IPS DF 19.7 (cell line): ENCODE results near the gene NOX1.

Experiments used
- DNase-seq: peaks from one replicate; pipeline ENCODE4 v3.0.0-alpha.2; 2013; ENCODE audit warnings: low read depth, low spot score

The NOX1 gene

GRCh38 chrX:100874325-100874724 is at the start of gene NOX1:
NOX1 (minus strand) TSS chrX:100874359; CDS start chrX:100874139, 220 bp downstream.
- no peak for DNase-seq

DNA sequence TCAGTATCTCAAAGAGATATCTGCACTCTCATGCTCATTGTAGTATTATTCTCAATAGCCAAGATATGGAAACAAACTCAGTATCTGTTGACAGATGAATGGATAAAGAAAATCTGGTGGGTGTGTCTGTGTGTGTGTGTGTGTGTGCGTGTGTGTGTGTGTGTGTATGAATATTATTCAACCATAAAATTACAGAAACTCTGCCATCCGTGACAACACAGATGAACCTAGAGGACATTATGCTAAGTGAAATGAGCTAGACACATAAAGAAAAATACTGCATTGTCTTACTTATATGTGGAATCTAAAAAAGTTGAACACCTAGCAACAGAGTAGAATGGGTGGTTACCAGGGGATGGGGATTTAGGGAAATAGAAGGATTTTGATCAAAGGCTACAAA is 41.4 kb upstream of the NOX1 start:
- no peak for DNase-seq

DNA sequence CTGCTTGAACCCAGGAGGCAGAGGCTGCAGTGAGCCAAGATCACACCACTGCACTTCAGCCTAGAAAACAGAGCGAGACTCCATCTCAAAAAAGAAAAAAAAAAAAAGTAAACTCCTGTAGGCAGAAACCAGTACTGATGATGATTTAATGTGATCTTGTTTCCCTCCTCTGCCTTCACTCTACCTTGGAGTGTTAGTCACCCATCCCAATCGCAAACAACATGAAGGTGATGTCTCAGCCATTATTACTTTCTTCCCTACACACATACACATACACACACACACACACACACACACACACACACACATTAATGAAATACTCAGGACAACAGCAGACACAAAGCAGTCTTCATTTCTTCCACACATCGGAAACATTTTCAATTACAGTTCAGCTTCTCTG is 39.0 kb upstream of the NOX1 start:
- DNase-seq, result no peak

- DNase-seq, result no peak
These were observed 37.6 kb upstream of the NOX1 start for GRCh38 chrX:100911731-100912130.

GRCh38 chrX:100905620-100906019 is 31.5 kb upstream of the NOX1 start:
- no peak for DNase-seq

DNA sequence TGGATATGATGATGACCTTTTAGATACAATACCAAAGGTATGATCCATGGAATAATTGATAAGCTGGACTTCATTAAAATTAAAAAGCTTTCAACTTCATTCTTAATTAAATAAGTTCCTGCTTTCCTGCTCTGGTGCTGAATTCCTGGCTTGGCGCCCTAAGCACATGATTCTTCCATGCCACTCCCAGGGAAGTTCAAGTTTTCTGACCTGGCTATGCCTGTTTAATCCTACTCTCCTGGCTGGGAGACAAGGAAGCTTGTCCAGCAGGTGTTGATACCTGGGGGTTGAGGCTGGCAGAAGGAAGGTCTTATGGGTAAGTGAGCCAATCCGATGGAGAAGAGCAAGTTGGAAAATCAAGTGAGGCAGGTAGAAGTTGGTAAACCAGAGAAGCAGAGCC is 30.3 kb upstream of the NOX1 start:
- no peak for DNase-seq

GRCh38 chrX:100895365-100896075 is 21.4 kb upstream of the NOX1 start:
- DNase-seq, result peak; percentile 15

GRCh38 chrX:100883654-100884053 is 9.5 kb upstream of the NOX1 start:
- no peak for DNase-seq

GRCh38 chrX:100880368-100880767 is 6.2 kb upstream of the NOX1 start:
- DNase-seq, result no peak

DNA sequence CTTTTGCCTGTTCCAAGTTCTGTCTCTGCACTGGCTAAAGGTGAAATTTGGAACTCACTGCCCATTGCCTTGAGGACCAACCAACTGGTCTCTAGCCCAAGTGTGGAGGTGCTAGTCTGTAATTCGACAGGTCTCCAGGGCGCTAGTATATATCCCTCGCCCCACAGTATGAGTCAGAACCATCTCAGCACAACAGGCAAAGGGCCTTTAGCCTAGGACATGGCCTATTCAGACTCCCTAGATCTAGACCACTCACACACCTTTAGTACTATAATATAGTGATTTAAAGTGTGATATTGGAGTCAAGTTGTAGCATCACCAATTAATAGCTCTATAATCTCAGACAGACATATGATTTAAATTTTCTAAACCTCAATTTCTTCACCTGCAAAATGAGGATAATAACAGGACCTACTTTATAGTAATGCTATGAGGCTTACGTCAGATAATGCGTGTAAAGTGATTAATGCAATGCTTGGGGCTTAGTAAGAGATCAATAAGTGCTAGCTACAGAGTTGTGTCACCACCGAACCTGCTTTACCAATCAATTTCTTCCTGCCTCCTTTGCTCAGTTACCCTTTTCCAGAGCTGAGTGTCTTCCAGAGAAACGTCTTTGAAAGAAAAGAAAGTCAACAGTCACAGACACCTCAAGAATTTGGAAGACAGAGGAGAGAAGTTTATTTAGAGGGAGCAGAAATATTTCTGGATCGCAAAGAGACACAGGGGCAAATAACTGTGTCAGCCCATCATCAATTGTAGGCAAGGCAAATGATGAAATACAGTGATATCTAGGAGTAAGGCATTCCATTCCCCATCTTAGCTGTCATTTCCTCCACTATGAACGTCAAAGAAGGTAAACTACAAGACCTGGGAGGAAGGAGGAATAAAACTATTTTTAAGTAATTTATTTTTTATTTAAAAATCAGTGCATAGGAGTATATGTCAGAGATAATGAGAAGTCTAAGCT is 2.3 kb downstream of the NOX1 start:
- no peak for DNase-seq

DNA sequence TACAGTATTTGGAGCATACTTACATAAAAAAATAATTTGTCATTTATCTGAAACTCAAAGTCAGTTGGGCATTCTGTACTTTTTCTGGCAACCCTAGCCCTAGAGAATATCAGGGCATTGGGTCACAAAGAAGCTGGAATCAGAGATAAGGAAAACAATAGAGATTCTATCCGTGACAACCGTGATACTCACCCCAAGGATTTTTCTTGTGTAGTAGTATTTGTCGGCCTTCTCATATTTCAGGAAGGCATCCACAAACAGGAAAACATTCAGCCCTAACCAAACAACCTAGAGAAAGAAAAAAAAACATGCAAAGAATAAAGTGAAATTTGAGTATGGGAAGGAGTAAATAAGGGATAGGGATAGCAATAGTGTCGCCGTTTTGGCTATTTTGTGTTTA is 3.6 kb downstream of the NOX1 start:
- DNase-seq, result no peak

DNA sequence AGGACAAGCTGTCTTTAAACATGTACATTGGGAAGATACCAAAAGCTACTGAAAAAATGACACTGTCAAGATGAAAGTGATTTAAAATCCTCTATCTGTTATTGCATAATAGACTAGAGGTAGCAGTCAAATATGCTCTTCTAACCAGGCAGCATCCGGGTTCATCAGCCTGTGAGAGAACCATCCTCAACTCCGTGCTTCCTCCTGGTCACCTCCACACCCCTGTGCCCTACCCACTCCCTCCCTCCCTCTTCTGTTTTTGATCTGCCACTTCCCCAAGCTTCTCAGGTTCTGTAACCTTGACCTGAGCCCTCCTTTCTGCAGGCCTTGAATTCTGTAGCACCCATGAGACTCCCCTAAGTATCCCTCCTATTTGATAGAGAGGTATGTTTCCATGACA is 5.9 kb downstream of the NOX1 start:
- no peak for DNase-seq

DNA sequence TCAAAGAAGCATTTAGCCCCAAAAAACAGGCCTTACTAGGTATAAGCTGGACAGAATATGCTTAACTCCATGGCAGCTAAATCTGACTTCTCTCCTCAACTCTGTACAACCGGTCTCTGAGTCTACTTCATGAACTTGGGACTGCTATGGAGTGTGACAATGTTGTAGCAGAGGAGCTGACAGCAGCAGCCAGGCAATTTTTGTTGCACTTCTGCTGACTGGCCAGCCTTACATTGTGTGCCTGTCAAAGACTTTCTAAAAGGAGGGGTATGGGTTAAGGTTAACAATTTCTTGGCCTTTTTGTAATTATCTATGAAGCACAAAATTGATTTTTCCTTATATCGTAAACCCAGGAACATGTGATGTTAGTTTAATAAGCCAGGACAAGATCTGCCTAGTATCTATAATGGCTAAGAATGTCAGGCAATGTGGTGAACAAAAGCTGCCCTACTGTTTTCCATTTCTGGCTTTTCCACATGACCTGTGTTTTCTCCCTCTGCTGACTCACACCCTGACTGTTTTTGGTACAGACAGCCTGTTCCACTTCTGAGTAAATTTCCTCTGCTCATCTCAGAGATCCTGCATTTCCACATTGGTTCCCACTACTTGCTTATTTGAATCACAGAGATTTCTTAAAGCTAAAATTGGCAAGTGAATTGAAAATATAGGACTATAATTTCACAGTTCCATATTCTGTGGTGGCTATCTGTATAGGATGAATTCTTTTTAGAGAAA is 9.3 kb downstream of the NOX1 start:
- no peak for DNase-seq

DNA sequence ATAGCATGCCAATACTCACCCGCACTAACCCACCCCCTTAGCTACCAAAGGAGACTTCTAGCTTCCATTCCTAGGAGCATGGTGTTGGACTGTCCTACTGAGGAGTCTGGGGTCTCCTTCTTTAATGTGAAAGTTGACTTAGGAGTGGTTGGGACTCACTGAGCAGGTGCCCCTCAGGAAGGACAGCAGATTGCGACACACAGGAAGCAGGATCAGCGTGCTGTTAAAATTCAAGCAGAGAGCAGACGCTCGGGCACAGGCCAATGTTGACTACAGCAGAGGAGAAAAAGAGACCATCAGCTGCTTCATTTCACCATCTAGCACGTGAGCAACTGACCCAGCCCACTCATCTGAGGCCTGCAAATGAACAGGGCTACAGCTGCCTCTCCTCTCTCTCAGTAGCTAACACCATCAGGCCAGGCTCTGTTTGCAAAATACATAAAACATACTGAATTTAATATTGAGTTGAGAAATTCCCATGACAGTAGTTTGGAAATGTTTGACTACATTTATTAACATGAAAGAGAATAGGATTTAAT is 10.8 kb downstream of the NOX1 start:
- no peak for DNase-seq

GRCh38 chrX:100852810-100853209 is 21.3 kb downstream of the NOX1 start:
- no peak for DNase-seq

DNA sequence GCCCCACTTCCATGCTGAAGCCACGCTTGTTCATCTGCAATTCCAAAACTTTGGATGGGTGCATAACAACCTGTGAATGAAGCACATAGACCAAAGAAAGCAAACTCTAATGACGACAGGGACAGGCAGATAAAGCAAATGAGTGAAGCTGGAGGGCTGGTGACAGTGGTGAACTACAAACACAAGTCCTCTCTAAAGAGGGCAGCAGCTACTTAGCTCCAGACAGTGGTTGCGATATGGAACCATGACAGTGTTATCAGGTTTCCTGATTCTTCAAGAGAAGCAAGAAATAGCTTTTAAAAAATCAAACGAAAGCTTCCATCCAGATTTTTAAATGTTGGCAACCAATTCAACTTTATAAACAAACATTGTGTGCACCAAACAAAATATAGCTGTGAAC is 23.8 kb downstream of the NOX1 start:
- no peak for DNase-seq

GRCh38 chrX:100831219-100831946 is 42.8 kb downstream of the NOX1 start:
- DNase-seq, result no peak

GRCh38 chrX:100830547-100830946 is 43.6 kb downstream of the NOX1 start:
- DNase-seq, result no peak

DNA sequence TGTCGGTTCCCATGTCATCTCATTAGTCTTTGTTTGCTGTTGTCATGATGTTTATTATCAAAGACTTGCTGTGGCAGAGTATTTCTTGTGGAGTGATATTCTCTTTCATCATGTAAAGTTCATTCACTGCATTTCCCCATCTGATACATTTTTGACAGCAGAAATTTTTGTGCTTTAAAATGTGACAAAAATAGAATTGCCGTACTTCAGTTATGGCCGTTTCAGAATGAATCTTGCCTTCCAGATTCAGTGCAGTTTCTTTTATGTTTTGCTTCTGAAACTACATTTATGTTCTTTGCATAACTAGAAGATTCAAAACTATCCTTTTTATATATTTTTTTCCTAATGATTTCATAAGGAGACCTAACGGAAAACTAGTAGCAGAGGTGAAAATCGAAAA is 44.0 kb downstream of the NOX1 start:
- DNase-seq, result no peak

DNA sequence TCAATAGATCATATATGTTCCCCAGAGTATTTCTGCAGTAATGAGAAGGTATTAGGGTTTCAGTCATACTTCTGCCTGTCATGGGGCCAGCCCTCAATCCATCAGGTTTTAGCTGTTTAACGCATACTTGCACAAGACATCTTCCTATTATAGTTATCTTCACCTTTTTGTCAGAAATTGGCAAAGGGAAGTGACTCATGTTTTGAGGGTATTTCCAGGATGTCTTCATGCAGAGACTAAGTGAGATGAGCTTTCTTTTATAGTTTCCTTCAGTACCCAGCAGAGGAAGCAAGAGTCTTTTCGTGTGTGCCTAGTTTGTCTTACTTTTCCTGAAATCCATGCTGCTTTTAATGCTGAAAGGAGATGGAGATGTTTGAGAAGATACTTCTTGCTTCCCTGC is 44.4 kb downstream of the NOX1 start:
- no peak for DNase-seq
